ENCODE measurements around the gene FXYD1.
"Not testable (repeated sequence)": the region's sequence is repeated elsewhere in the genome, so short reads cannot be mapped to it uniquely, and the experiment has no call there.

FXYD1 gene

GRCh38 chr19:35128398-35129057 is 10.1 kb upstream of the FXYD1 start:
- peaks cover 14% of the 10 kb centered on the region for H3K36me3 ChIP-seq
- DNase-seq: no peak
- no peak for TF ChIP-seq CTCF (IDR thresholded peaks at IDR 0.05; ENCODE audit: low read depth, low read length)
- H3K27ac ChIP-seq: peak overlapping the region; percentile 66
- no peaks in the 10 kb centered on the region for H3K9me3 ChIP-seq (ENCODE audit: severe bottlenecking)
- no peaks in the 10 kb centered on the region for H3K27me3 ChIP-seq (ENCODE audit: insufficient read depth, low read depth, severe bottlenecking)
- no peak overlapping the region for H3K4me3 ChIP-seq (ENCODE audit: low read depth, low read length)

GRCh38 chr19:35129724-35130274 is 8.8 kb upstream of the FXYD1 start:
- H3K4me3 ChIP-seq (ENCODE audit: low read depth, low read length); H3K27me3 ChIP-seq (ENCODE audit: insufficient read depth, low read depth, severe bottlenecking); H3K36me3 ChIP-seq; H3K9me3 ChIP-seq (ENCODE audit: severe bottlenecking): not testable (repeated sequence)
- DNase-seq: peak; percentile 38
- peak overlapping the region; percentile 66 for H3K27ac ChIP-seq

GRCh38 chr19:35130761-35131720 is 7.6 kb upstream of the FXYD1 start:
- no peak for DNase-seq
- TF ChIP-seq CTCF (IDR thresholded peaks at IDR 0.05; ENCODE audit: low read depth, low read length): no peak
- H3K4me3 ChIP-seq (ENCODE audit: low read depth, low read length): no peak overlapping the region
- H3K27me3 ChIP-seq (ENCODE audit: insufficient read depth, low read depth, severe bottlenecking): no peaks in the 10 kb centered on the region
- H3K27ac ChIP-seq: peak overlapping the region; percentile 66
- no peaks in the 10 kb centered on the region for H3K9me3 ChIP-seq (ENCODE audit: severe bottlenecking)
- peaks cover 4% of the 10 kb centered on the region; the same call in 1 of the 2 replicates for H3K36me3 ChIP-seq

DNA sequence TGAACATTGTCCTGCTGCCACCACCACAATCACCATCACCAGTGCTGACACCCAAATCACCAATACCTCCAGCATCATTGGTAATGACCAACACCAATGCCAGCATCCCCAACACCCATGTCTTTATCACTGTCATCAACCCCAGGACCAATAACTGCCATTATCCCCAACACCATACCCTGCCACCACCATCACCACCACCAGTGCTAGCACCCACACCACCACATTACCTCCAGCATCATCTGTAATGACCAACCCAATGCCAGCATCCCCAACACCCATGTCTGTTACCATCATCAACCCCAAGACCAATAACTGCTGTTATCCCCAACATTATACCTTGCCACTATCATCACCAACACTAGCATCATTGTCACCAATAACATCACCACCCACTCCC is 6.4 kb upstream of the FXYD1 start:
- Histone ChIP-seq H3K4me3 (ENCODE audit: low read depth, low read length) (no peak overlapping the region), H3K9me3 (ENCODE audit: severe bottlenecking) (no peaks in the 10 kb centered on the region), H3K27me3 (ENCODE audit: insufficient read depth, low read depth, severe bottlenecking) (no peaks in the 10 kb centered on the region), H3K36me3 (peaks cover 4% of the 10 kb centered on the region; the same call in 1 of the 2 replicates), H3K27ac (no peak overlapping the region)
- no peak for TF ChIP-seq CTCF (IDR thresholded peaks at IDR 0.05; ENCODE audit: low read depth, low read length)
- no peak for DNase-seq

- Histone ChIP-seq H3K36me3 (peaks cover 4% of the 10 kb centered on the region; the same call in 1 of the 2 replicates), H3K9me3 (ENCODE audit: severe bottlenecking) (no peaks in the 10 kb centered on the region), H3K27ac (peak overlapping the region; percentile 81), H3K4me3 (ENCODE audit: low read depth, low read length) (no peak overlapping the region), H3K27me3 (ENCODE audit: insufficient read depth, low read depth, severe bottlenecking) (no peaks in the 10 kb centered on the region)
- TF ChIP-seq CTCF (IDR thresholded peaks at IDR 0.05; ENCODE audit: low read depth, low read length): no peak
- DNase-seq: no peak
Measured at GRCh38 chr19:35133826-35134225, 4.8 kb upstream of the FXYD1 start.

Data from WERI-Rb-1 (cell line).